A204.1 (cell line): ENCODE data around the gene EHMT1.
"Not testable (repeated sequence)": the region's sequence is repeated elsewhere in the genome, so short reads cannot be mapped to it uniquely, and the experiment has no call there.

Experiments used
- FAIRE-seq: peaks from 2 replicates; lab custom pipeline; 2012; peaks lifted over from hg19 to GRCh38; lab: Jason Lieb, UNC

Gene EHMT1

DNA sequence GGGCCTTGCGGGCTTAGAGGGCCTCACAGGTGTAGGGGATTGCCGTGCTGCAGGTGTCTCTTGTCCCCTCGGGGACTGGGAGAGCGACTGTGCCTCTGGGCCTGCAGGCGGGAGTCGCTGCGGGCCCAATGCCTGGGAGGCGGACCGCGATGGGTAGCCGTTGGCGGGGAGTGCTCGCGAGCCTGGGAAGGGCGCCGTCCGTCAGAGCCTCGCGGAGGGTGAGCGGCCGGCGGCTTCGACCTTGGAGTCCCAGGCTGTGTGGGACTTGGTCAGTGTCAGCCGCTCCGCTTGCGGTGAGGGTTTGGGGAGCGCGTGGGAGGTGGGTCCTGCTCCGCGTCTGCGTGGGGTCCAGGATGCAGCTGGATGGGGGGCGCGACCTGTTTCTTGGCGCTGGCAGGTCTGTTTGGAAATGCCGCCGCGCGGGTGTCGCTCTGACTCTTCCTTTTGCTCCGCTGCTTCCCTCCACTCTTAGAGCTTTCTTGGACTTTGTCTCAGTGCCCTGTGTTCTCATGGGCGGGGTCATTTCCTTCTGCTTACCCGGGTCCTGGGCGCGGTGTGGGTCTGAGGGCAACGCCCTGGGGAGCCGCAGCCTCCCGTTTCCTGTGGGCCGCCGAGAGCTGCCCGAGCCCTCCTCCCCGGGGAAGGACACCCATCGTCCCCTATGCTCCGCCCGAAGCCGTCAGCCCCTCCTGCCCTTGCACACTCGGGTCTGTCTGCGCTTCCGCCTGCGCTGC is 169.9 kb downstream of the EHMT1 start:
- FAIRE-seq = no peak

DNA sequence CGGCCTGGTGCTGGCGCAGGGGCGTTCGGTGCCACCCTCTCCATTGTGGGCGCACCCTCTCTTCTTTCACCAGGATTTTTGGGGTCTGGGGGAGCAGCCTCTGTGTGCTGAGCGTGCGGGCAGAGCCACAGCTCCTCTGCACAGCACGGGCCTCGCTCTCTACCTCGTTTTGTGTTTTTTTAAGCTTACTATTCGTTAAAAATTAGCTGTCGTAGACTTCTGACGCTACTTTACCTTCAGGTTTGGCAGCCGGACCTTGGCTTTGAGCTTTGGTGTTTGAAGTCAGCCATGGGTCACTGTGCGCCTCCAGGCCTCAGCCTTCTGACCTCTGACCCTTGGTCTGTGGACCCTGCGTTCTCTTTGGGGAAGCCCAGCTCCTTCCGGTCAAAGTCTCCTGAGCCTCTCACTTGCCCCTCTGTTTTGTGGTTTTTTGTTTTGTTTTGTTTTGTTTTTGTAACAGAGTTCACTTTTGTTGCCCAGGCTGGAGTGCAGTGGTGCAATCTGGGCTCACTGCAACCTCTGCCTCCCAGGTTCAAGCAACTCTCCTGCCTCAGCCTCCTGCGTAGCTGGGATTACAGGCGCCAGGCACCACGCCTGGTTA is 170.6 kb downstream of the EHMT1 start:
- no peak for FAIRE-seq

DNA sequence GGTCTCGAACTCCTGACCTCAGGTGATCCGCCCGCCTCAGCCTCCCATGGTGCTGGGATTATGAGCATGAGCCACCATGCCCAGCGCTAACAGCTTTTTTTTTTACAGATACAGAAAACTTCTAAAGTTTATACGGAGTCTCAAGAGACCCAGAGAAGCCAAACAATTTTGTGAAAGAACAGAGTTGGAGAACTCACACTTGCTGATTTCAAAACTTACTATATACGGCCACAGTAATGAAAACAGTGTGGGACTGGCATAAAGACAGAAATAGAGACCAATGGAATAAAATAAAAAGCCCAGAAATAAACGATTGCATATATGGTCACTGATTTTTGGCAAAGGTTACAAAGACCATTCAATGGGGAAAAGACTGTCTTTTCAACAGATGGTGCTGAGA is 173.1 kb downstream of the EHMT1 start:
- FAIRE-seq = no peak

DNA sequence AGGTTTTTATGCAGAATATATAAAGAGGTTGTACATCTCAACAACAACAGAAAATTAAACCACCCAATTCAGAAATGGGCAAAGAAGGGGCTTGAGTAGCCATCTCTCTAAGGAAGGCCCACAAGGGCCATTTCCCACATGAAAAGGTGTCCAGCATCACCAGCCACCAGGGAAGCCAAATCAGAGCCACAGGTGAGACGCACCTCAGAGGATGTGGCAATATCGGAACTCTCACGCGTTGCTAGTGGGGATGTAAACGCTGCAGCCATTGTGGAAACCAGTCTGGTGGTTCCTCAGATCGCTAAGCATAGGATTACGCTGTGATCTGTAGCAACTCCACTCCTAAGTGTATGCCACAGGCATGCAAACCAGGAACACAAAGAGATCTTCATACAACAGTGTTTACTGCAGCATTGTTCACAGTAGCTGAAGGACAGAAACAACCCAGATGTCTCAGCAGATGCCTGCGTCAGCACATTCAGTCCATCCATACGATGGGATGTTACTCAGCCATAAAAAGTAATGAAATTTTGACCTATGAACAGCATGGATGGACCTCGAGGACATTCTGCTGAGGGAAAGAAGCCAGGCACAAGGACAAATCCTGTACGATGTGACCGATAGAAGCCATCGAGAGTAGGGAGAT is 174.5 kb downstream of the EHMT1 start:
- no peak for FAIRE-seq

DNA sequence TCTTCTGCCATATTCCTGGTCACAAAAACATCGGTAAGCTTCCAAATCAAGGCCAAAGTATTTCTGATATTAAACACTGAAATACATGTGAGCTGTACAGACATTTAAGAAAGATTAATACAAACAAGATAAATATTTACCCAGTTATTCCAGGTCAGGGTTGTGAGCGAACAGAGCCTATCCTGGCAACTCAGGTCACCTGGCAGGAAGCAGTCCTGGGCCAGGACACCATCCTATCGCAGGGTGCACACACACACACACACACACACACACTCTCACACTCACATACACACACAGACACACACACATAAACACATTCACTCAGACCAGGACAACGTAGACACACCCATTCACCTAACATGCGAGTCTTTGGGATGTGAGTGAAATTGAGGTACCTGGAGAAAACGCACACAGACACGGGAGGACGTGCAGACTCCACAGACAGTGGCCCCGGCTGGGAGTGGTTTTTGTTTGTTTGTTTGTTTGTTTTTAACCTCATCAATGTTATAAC is 176.4 kb downstream of the EHMT1 start:
- no peak for FAIRE-seq

DNA sequence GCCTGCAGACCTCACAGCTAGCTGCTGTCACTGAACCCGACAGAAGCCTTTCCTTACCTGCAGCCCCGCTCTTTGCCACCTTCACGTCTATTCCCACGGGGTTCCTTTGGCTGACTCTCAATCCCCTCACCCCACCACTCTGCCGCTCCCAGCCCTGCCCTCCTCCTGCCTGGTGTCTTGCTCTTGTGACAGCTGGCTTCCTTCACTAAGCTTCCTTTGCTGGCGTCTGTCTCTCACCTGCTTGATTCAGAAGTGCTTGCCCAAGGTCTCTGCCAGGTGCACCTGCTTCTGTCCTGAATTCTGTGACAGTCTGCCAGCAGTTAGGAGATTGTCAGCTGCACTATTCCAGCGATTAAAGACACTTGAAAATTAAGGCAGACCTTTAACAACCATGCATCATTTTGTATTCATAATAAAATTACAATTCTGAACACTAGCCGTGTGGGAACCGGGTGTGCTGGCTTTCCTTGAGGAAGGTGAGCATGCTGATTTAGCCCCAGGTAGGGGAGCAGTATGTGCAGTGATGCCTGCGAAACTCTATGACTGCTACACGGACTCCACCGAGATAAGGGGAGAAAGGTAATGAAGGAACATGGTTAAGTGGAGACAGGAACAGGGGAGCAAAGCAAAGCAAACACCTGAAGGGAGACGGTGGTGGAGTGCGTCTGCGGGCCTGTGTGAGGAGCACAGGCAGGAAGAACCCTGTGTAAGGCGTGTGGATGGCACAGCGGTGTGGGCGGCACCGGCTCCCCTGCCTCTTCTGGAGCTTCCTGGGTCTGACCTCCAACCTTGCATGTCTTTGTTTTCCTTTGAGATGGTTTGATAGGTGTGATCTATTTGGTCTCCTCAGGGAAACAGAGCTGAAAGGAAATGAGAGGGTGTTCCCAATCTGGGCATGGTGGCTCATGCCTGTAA is 178.7 kb downstream of the EHMT1 start:
- FAIRE-seq = no peak

DNA sequence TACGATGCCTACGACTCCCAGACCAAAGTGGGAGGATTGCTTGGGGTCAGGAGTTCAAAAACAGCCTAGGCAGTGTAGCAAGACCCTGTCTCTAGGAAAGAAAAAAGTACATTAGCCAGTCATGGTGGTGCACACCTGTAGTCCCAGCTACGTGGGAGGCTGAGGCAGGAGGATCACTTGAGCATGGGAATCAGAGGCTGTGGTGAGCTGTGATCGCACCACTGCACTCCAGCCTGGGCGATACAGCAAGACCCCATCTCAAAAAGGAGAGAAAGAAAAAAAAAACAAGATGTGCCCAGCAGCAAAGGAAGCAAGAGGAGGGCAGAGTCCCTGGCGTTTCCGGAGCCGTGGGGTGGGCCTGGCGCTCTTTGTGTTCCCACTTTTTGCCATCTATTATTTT is 179.3 kb downstream of the EHMT1 start:
- no peak for FAIRE-seq

DNA sequence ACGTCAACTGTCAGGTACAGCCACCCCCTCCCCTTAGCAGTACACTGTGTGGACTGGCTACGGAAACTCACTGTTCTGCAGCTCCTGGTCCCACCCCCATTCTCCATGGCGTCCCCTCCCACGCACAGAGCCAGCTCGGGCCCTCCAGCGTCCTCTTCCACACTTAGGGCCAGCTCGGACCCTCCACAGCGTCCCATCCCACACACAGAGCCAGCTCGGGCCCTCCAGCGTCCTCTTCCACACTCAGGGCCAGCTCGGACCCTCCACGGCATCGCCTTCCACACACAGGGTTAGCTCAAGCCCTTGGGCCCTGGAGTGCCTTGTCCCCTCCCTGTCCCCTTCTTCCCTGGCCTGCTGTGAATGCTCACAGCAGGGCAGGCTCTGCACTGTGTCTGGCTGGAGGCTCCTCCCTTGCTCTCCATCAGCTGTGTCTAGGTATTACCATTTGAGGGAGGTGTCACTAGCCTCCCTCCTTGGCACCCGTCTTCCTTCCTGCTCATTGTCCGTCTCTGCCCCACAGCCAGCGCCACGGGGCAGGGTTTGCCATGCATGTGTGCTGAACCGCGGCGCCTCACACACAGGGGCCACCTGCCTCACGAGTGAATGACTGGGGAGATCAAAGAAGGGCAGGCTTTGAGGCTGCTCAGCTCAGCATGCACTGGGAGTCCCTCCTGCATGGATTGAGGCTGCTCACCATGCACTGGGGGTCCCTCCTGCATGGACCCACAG is 180.3 kb downstream of the EHMT1 start:
- no peak for FAIRE-seq

DNA sequence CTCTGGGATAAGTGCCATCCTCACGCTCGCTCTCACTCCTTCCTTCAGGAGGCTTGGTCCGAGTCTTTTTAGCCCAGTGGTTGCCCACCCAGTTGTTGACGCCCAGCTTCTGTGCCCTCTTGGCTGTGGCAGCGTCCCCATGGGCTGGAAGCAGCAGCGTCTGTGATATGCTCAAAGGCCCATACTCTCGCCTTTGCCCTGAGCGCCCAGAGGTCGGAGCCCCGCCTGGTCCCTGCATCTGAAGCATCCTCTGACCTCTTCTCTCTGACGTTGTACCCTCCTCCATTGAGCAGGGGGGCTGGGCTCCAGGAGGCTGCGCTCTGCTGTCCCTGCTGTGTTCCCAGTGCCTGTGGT is 180.8 kb downstream of the EHMT1 start:
- no peak for FAIRE-seq

DNA sequence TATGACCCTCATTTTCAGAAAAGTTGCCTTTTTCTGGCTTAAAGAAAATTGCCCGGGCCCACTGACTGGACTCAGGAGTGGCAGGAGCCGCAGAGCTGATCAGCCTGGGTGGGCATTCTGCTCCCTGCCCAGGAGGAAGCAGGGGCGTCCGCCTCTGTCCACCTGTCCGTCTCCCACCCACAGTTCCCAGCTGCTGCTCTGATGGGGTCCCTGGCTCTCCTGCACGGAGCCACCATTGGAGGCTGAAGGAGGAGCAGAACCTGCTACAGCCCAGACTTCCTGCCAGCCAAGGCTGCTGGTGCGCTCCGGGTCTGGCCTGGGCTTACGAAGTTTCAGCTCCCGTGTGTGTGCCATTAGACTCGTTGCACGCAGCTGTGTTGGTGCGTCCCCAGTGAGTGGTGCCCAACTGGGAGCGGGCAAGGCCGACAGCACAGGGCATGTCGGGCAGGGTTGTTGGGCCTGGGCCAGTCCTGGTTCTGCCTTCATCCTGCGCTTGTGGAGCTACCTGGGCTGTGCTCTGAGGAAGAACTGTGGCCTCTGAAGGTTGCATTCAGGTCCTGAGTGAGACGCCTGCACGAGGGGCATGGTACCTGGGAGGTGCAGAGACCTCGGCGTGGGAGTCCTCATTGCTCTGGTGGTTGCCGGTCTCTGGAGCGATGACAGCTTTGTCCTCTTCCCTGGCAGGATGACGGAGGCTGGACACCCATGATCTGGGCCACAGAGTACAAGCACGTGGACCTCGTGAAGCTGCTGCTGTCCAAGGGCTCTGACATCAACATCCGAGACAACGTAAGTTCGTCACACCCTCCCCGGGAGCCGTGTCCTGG is 181.6 kb downstream of the EHMT1 start:
- no peak for FAIRE-seq

DNA sequence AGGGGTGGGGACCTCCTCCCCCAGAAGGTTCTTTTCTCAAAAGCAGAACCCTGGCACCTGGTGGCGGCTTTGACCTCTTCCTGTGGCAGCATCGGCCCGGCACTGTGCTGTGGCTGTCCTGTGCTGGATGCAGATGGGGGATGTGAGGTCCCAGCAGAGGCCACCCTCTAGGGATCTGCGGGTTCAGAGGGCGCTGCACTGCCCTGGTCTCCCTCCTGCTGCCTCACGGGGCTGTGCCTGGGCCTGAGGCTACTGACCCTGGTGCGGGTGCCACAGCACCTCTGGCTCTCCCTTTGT is 182.2 kb downstream of the EHMT1 start:
- no peak for FAIRE-seq

DNA sequence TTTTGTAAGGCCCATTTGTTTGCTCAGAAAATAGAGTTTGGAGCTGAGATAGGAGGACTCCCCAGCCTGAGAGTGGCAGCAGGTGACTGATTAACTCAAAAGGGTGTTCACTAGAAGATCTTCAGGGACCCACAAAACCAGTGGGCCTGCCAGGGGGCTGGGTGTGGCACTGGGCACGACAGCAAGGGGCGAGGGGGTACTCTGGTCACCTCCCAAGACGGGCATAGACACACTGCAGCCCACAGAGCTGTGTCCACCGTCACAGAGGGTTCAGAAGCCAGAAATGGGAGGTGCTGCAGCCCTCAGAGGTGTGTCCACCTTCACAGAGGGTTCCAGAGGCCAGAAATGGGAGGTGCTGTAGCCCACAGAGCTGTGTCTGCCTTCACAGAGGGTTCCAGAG is 183.2 kb downstream of the EHMT1 start:
- FAIRE-seq = no peak

DNA sequence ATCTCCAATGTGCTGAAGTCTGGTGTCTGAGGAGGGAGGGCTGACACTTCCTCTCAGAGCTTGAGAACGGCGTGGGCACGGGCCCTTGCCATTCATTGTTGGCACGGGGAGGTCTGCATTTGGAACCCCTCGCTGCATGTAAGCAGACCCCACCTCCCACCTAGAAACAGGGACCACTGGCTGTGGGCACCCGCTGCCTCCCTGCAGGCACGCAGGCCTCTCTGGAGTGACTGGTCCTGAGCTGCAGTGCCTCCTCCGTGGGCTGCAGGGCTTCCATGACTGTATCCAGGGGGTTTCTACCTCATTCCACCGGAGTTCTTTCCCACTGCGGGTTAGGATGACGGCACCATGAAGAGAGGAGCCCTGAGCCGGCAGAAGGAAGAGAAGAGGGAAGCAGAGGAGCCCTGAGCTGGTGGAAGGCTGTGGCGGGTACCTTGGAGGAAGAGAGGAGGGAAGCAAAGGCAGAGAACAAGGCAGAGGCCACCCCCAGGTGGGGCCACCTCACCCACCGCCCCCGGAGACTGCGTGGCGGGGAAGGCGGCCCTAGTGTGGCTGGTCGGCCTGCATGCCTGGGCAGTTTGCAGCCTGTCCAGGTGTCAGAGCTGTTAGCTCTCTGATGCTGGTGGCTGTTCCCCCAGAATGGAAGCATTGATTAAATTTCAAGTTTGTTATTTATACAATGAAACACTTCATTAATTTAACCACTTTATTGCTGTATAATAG is 183.9 kb downstream of the EHMT1 start:
- FAIRE-seq = no peak

DNA sequence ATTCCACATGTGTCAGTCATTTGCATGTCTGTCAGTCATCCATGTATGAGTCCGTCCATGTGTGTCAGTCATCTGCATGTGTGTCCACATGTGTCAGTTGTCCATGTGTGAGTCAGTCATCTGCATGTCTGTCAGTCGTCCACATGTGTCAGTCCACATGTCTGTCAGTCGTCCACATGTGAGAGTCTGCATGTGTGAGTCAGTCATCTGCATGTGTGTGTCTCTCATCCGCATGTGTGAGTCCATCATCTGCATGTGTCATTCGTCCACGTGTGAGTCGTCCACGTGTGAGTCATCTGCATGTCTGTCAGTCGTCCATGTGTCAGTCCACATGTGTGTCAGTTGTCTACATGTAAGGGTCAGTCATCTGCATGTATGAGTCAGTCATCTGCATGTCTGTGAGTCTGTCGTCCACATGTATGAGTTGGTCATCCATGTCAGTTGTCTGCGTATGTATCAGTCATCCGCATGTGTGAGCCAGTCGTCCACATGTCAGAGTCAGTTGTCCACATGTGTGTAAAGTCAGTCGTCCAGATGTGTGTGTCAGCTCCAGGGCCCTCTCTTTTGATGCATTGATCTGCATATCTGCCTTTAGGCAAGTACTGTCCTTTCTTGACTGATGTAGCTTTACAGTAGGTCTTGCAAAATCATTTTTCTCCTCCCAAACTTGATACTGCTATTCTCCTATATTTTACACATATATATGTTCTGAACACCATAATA is 186.3 kb downstream of the EHMT1 start:
- FAIRE-seq = no peak

DNA sequence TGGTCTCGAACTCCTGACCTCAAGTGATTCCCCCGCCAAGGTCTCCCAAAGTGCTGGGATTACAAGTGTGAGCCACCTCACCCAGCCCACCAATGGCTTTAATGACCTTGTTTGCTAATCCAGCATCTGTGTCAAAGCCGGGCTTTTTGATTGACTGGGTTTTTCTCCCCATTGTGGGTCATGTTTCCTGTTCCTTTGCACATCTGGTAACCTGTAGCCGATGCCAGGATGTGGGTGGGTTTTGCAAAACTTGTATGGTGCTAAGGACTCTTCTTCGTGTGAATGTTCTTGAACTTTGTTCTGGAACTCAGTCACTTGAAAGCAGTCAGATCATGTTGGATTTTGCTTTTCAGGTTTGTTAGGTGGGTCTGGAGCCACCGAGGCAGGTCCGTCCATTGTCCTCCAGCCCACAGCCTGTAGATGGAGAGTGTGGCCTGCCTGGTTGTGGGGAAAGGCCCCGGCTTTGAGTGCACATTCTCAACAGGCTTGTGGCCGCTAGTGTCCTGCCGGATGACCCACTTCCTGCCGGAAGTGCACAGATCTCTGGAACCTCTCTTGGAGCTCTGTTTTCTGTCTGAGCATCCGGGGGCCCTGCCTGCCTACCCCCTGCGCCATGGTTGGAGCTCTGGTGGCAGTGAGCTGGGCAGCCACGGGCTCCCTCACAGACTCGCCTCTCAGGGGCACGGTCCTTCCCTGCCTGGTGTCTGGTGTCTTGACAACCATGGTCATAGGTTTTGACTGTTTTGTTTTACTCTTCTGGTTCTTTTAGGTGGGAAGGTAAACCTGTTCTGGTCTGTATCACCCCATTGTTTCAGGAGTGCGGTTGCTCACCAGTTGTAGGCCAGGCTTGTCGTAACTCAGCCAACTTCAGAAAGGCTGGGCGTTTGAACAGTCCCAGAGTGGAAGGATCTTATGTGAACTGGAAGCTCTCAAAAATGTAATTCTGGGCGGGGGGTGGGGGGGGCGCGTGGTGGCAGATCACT is 189.2 kb downstream of the EHMT1 start:
- no peak for FAIRE-seq

DNA sequence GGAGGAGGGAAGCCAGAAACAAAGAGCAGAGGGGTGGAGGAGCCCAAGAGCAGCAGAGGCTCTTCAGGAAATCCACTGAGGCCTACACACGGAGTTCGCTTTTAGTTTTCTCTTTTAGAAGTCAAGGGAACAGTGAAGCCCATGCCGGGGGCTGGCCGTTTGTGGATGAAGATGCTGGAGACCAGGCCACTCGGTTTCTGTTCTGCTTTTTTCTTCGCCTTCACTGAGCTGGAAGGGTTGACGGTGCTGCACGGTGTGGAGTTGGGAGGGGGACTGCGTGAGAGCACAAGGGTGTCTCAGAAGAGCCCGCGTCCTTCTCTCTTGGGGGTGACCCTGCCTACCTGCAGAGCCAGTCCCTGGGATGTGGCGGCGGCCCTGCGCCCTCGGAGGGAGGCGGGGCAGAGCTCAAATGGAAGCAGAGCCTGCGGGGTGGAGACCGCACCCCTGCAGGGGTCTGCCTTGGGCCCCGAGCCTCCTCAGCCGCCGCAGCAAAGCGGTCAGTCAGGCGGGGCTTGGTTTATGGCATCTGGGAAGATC is 190.3 kb downstream of the EHMT1 start:
- no peak for FAIRE-seq

DNA sequence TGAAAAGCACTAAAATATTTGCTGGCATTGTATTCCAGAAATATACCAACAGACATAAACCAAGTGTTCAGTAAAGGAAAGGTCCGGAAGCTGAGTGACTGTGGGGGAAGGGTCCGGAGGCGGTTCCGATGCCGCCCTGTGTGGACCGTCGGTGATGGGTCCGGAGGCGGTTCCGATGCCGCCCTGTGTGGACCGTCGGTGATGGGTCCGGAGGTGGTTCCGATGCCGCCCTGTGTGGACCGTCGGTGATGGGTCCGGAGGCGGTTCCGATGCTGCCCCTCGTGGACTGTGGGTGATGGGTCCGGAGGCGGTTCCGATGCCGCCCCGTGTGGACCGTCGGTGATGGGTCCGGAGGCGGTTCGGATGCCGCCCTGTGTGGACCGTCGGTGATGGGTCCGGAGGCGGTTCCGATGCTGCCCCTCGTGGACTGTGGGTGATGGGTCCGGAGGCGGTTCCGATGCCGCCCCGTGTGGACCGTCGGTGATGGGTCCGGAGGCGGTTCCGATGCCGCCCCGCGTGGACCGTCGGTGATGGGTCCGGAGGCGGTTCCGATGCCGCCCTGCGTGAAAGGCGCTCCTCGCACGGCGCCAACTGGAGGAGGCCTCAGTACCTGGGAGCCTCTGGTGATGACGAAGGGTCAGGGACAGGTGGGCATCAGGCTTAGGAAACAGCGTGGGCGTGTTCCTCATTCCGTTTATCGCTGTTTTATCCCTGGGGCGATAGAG is 191.1 kb downstream of the EHMT1 start:
- not testable (repeated sequence) for FAIRE-seq
